AG09309 (cell line): ENCODE results near the gene FAM193B.

Source experiments
- DNase-seq: peaks from one replicate; pipeline ENCODE4 v3.0.0-alpha.2; 2010; ENCODE audit warnings: low read depth
- H3K4me3 ChIP-seq: 2 replicates; pipeline ENCODE4 v1.5.1; 2011; ENCODE audit warnings: mild to moderate bottlenecking, low read depth, low read length, moderate library complexity; ENCODE audit not compliant: control insufficient read depth
- CTCF ChIP-seq: IDR thresholded peaks from 2 replicates; pipeline ENCODE4 v1.5.1; 2011; ENCODE audit warnings: mild to moderate bottlenecking, low read depth, low read length, inconsistent platforms; ENCODE audit not compliant: insufficient read depth, control insufficient read depth; ENCODE audit errors: missing control alignments

FAM193B gene

GRCh38 chr5:177491983-177492746 lies 62.2 kb downstream of the FAM193B start:
- H3K4me3 ChIP-seq = no peak overlapping the region
- no peak for DNase-seq
- no peak for TF ChIP-seq CTCF

GRCh38 chr5:177491429-177491945 lies 62.9 kb downstream of the FAM193B start:
- peak; percentile 46 for TF ChIP-seq CTCF
- no peak overlapping the region for H3K4me3 ChIP-seq
- no peak for DNase-seq

- no peak for TF ChIP-seq CTCF
- DNase-seq = no peak
- H3K4me3 ChIP-seq = no peak overlapping the region
Observed at GRCh38 chr5:177490992-177491391, 63.4 kb downstream of the FAM193B start.

- DNase-seq = no peak
- TF ChIP-seq CTCF = no peak
- no peak overlapping the region for H3K4me3 ChIP-seq
Observed at GRCh38 chr5:177490311-177490991, 63.9 kb downstream of the FAM193B start.

GRCh38 chr5:177489119-177489716 lies 65.1 kb downstream of the FAM193B start:
- TF ChIP-seq CTCF = peak; percentile 5
- no peak overlapping the region for H3K4me3 ChIP-seq
- no peak for DNase-seq

- H3K4me3 ChIP-seq = no peak overlapping the region
- DNase-seq = no peak
- TF ChIP-seq CTCF = no peak
Observed at GRCh38 chr5:177487975-177488374, 66.4 kb downstream of the FAM193B start.
